IMR-90 (cell line): ENCODE measurements around the gene TK1. TPM values are rescaled to one million over a fixed set of nuclear protein-coding genes. Genes with fewer than 3 reads are reported as not detected.

Source experiments
- ATAC-seq: fragments of 200-7000 bp; cut with Tn5 transposase; 2 replicates; pipeline ENCODE4 v1.9.1; 2020; ENCODE audit warnings: low read depth, mild to moderate bottlenecking, moderate library complexity
- BruUV-seq: library from RNA; stranded (reverse); fragments of 400-500 nt; replicated peaks from 2 replicates; lab custom pipeline; 2021; lab: Mats Ljungman, UMichigan
- CTCF ChIA-PET: fragments of 300-600 bp; formaldehyde crosslinking; extraction: SDS; loops from one replicate; lab custom pipeline; 2021; ENCODE audit warnings: antibody characterized with exemption; lab: Yijun Ruan, JAX
- POLR2A ChIA-PET: fragments of 300-600 bp; sonication (Branson Sonifier 250); formaldehyde crosslinking; loops from one replicate; lab custom pipeline; 2022; ENCODE audit warnings: antibody characterized with exemption; ENCODE audit not compliant: unreplicated experiment; lab: Charles Lee
- DNase-seq: peaks from one replicate; pipeline ENCODE4 v3.0.0; 2013
- H2AFZ ChIP-seq: replicated peaks from 2 replicates; pipeline ENCODE3; 2013; ENCODE audit warnings: low read length, mild to moderate bottlenecking; ENCODE audit not compliant: poor library complexity
- H2AK5ac ChIP-seq: 2 replicates; pipeline ENCODE4 v1.6.1; 2013; ENCODE audit warnings: low read depth, low read length, inconsistent platforms
- H2AK9ac ChIP-seq: replicated peaks from 2 replicates; pipeline ENCODE3; 2013; ENCODE audit warnings: mild to moderate bottlenecking, low read depth, low read length, moderate library complexity; ENCODE audit not compliant: poor library complexity
- H2BK120ac ChIP-seq: 2 replicates; pipeline ENCODE4 v1.6.1; 2013; ENCODE audit warnings: low read depth, low read length, inconsistent platforms
- H2BK15ac ChIP-seq: 3 replicates; pipeline ENCODE4 v1.6.1; 2013; ENCODE audit warnings: low read depth, low read length, inconsistent platforms
- H2BK20ac ChIP-seq: 2 replicates; pipeline ENCODE4 v1.6.1; 2013; ENCODE audit warnings: low read depth, mild to moderate bottlenecking, inconsistent platforms, low read length, moderate library complexity
- H2BK5ac ChIP-seq: 2 replicates; pipeline ENCODE4 v1.6.1; 2013; ENCODE audit warnings: mild to moderate bottlenecking, low read depth, low read length, inconsistent platforms; ENCODE audit not compliant: poor library complexity, severe bottlenecking
- H3K14ac ChIP-seq: replicated peaks from 2 replicates; pipeline ENCODE4 v1.6.1; 2013; ENCODE audit warnings: low read depth, low read length, inconsistent platforms
- H3K18ac ChIP-seq: 2 replicates; pipeline ENCODE4 v1.6.1; 2013; ENCODE audit warnings: low read depth, low read length, control low read depth
- H3K23ac ChIP-seq: 2 replicates; pipeline ENCODE4 v1.6.1; 2013; ENCODE audit warnings: low read depth, low read length, inconsistent platforms
- H3K27ac ChIP-seq: 2 replicates; pipeline ENCODE4 v1.5.1; 2013; ENCODE audit warnings: mild to moderate bottlenecking, control low read depth, low read length; ENCODE audit not compliant: insufficient read depth
- H3K27me3 ChIP-seq: 2 replicates; pipeline ENCODE4 v1.6.1; 2013; ENCODE audit warnings: low read length; ENCODE audit not compliant: control insufficient read depth, insufficient read depth
- H3K36me3 ChIP-seq: 2 replicates; pipeline ENCODE4 v1.6.1; 2013; ENCODE audit warnings: low read length, mixed read lengths; ENCODE audit not compliant: control insufficient read depth, insufficient read depth
- H3K4ac ChIP-seq: 2 replicates; pipeline ENCODE4 v1.6.1; 2013; ENCODE audit warnings: low read depth, low read length, inconsistent platforms
- H3K4me1 ChIP-seq: 2 replicates; pipeline ENCODE4 v1.6.1; 2013; ENCODE audit warnings: low read length, mixed read lengths; ENCODE audit not compliant: control insufficient read depth, insufficient read depth
- H3K4me2 ChIP-seq: 2 replicates; pipeline ENCODE4 v1.6.1; 2013; ENCODE audit warnings: low read depth, mild to moderate bottlenecking, control low read depth, low read length, moderate library complexity
- H3K4me3 ChIP-seq: 2 replicates; pipeline ENCODE4 v1.5.1; 2013; ENCODE audit warnings: low read depth, mild to moderate bottlenecking, control low read depth, low read length, moderate library complexity; ENCODE audit not compliant: insufficient read depth
- H3K56ac ChIP-seq: 2 replicates; pipeline ENCODE4 v1.6.1; 2013; ENCODE audit warnings: low read length, inconsistent platforms; ENCODE audit not compliant: insufficient read depth; ENCODE audit errors: extremely low read depth
- H3K79me1 ChIP-seq, 2 experiments: 2 replicates each; pipeline ENCODE4 v1.6.1; 2013; ENCODE audit warnings: low read length in 2 of 2, inconsistent platforms in 1 of 2, low read depth in 1 of 2
- H3K9ac ChIP-seq: 2 replicates; pipeline ENCODE4 v1.6.1; 2013; ENCODE audit warnings: low read depth, low read length, control low read depth
- H3K9me1 ChIP-seq: 2 replicates; pipeline ENCODE4 v1.6.1; 2013; ENCODE audit warnings: low read length, inconsistent platforms; ENCODE audit not compliant: insufficient read depth
- H3K9me3 ChIP-seq: 2 replicates; pipeline ENCODE4 v1.6.1; 2013; ENCODE audit warnings: low read length; ENCODE audit not compliant: control insufficient read depth, insufficient read depth
- H4K20me1 ChIP-seq: 2 replicates; pipeline ENCODE4 v1.6.1; 2013; ENCODE audit warnings: low read length, inconsistent platforms; ENCODE audit not compliant: insufficient read depth
- H4K5ac ChIP-seq: 2 replicates; pipeline ENCODE4 v1.6.1; 2013; ENCODE audit warnings: mild to moderate bottlenecking, low read depth, low read length, control low read depth
- H4K8ac ChIP-seq, 2 experiments: 2 replicates each; pipeline ENCODE4 v1.6.1; 2013; ENCODE audit warnings: low read depth in 2 of 2, low read length in 2 of 2, control low read depth in 1 of 2, inconsistent platforms in 1 of 2
- H4K91ac ChIP-seq: 2 replicates; pipeline ENCODE4 v1.6.1; 2013; ENCODE audit warnings: low read depth, low read length, inconsistent platforms; ENCODE audit not compliant: insufficient read depth
- CEBPB ChIP-seq: IDR thresholded peaks from 2 replicates; pipeline ENCODE4 v1.6.1; 2012; ENCODE audit warnings: low read depth, low read length, improper control_type of control experiment
- CHD1 ChIP-seq: IDR thresholded peaks from 2 replicates; pipeline ENCODE4 v1.6.1; 2012; ENCODE audit warnings: low read depth, low read length, improper control_type of control experiment
- ELK1 ChIP-seq: fragments of 150-350 bp; IDR thresholded peaks from 2 replicates; pipeline ENCODE4 v1.6.1; 2016; ENCODE audit warnings: low read depth, mild to moderate bottlenecking, low read length, moderate library complexity, borderline replicate concordance
- RAD21 ChIP-seq: IDR thresholded peaks from 2 replicates; pipeline ENCODE4 v1.6.1; 2012; ENCODE audit warnings: low read length, improper control_type of control experiment
- RFX5 ChIP-seq: IDR thresholded peaks from 2 replicates; pipeline ENCODE4 v1.8.0; 2012; ENCODE audit warnings: low read depth, mild to moderate bottlenecking, low read length, moderate library complexity
- SMC3 ChIP-seq: fragments of 150-350 bp; IDR thresholded peaks from 2 replicates; pipeline ENCODE4 v1.6.1; 2016; ENCODE audit warnings: low read depth, mild to moderate bottlenecking, antibody characterized with exemption, low read length, moderate library complexity
- USF2 ChIP-seq: fragments of 150-350 bp; IDR thresholded peaks from 2 replicates; pipeline ENCODE4 v1.6.1; 2017; ENCODE audit warnings: mild to moderate bottlenecking, antibody characterized with exemption, low read length, low read depth
- WGBS, 2 experiments: methylation state at CpG; one replicate each; pipeline versions ENCODE4 v1.1.5 to v1.1.7; 2013; ENCODE audit warnings: missing lambda C conversion rate in 2 of 2; ENCODE audit not compliant: insufficient read length in 1 of 2; ENCODE audit errors: extremely low coverage in 2 of 2; 5-methylcytosine and 5-hydroxymethylcytosine counted together
- dilution Hi-C: fragments of 300-500 bp; cut with HindIII; formaldehyde crosslinking; loops from one replicate; pipeline ENCODE4 v1.14.3; 2018; ENCODE audit warnings: low sequenced_read_pairs; ENCODE audit not compliant: unreplicated experiment
- in situ Hi-C: fragments of 300-500 bp; cut with MboI; formaldehyde crosslinking; loops from 3 replicates; pipeline ENCODE4 v1.14.3; 2019; ENCODE audit warnings: low sequenced_read_pairs, inconsistent platforms, mixed read lengths
- intact Hi-C: fragments of 100-400 bp; cut with micrococcal nuclease; formaldehyde crosslinking; loops from 2 replicates; pipeline ENCODE4 v1.10.0; 2022
- polyA plus RNA-seq, 3 experiments: library from polyadenylated mRNA; depleted of rRNA; stranded (reverse); fragments of >200 nt; gene quantifications; 2 replicates each; pipeline ENCODE4 v1.2.3, GENCODE V29; 2012; ENCODE audit warnings: low replicate concordance in 1 of 3
- total RNA-seq: library from RNA; depleted of rRNA; stranded (reverse); fragments of >200 nt; gene quantifications from 2 replicates; pipeline ENCODE4 v1.2.3, GENCODE V29; 2012

TK1 gene
- total and polyA plus RNA-seq, 2 of the 4 experiments (the other 2 are of a cell fraction) = 150 to 219 TPM

- H4K20me1 ChIP-seq = no peaks in the 10 kb centered on the region; the same call in 1 of the 2 replicates
- H2BK5ac ChIP-seq = no peak overlapping the region
- no peak overlapping the region for H3K4ac ChIP-seq
- no peaks in the 10 kb centered on the region for H3K9me3 ChIP-seq
- H3K27me3 ChIP-seq = peaks cover 56% of the 10 kb centered on the region
- ChIA-PET CTCF (no interaction called here), POLR2A (no interaction called here)
- in situ Hi-C loops = no loop called here
- H3K4me2 ChIP-seq = no peak overlapping the region
- H2BK120ac ChIP-seq = no peak overlapping the region
- TF ChIP-seq CHD1 (no peak), CEBPB (no peak), RAD21 (no peak), USF2 (no peak), SMC3 (no peak), RFX5 (no peak), ELK1 (no peak)
- DNase-seq = no peak
- H3K9me1 ChIP-seq = no peaks in the 10 kb centered on the region
- dilution Hi-C loops = no loop called here
- H2BK15ac ChIP-seq = no peak overlapping the region
- H2AK5ac ChIP-seq = no peak overlapping the region
- H3K14ac ChIP-seq = no peak overlapping the region
- H3K79me1 ChIP-seq = no peaks in the 10 kb centered on the region
- H2AFZ ChIP-seq = no peak overlapping the region
- no peak overlapping the region for H3K56ac ChIP-seq
- H4K8ac ChIP-seq = no peak overlapping the region
- H3K4me3 ChIP-seq = no peak overlapping the region
- no peak overlapping the region for H3K23ac ChIP-seq
- no peak overlapping the region for H2BK20ac ChIP-seq
- intact Hi-C loops = loop anchor here (1.0 kb wide), 1 partner anchor 52 kb away; the partner anchor contains the start of genes AFMID and TK1
- no peak overlapping the region for H3K18ac ChIP-seq
- no peak overlapping the region for H3K9ac ChIP-seq
- H2AK9ac ChIP-seq = peak overlapping the region; percentile 28
- H3K4me1 ChIP-seq = no peaks in the 10 kb centered on the region
- H4K5ac ChIP-seq = no peak overlapping the region
- H3K27ac ChIP-seq = no peak overlapping the region
- WGBS, 2 experiments = 60% methylated on average over 2 of the region's 9 CpGs; no CpG with 5 or more reads in 1 of the 2 experiments
- no peak for ATAC-seq
- no TSS peak for BruUV-seq
- H3K36me3 ChIP-seq = no peaks in the 10 kb centered on the region
- no peak overlapping the region for H4K91ac ChIP-seq
These were observed 51.9 kb downstream of the TK1 start for GRCh38 chr17:78134899-78135385.
